Left renal pelvis (tissue), 4 donors: ENCODE results near the gene B2M. TPM values are rescaled to one million over a fixed set of nuclear protein-coding genes. Genes with fewer than 3 reads are reported as not detected.
"Not testable (repeated sequence)": the region's sequence is repeated elsewhere in the genome, so short reads cannot be mapped to it uniquely, and the experiment has no call there.

ENCODE experiments used
- DNase-seq, 4 donors: peaks; one replicate each; pipeline ENCODE4 v3.0.0-alpha.2; 2013; ENCODE audit warnings: low read depth in 4 of 4, low spot score in 3 of 4
- polyA plus RNA-seq, 4 donors: library from polyadenylated mRNA; unstranded; fragments of 120-200 nt; gene quantifications; one replicate each; pipeline ENCODE4 v1.2.1, GENCODE V29; 2013; ENCODE audit not compliant: insufficient read length in 4 of 4

B2M gene
- polyA plus RNA-seq, 4 donors, result 767 to 1,091 (median 933) TPM

DNA sequence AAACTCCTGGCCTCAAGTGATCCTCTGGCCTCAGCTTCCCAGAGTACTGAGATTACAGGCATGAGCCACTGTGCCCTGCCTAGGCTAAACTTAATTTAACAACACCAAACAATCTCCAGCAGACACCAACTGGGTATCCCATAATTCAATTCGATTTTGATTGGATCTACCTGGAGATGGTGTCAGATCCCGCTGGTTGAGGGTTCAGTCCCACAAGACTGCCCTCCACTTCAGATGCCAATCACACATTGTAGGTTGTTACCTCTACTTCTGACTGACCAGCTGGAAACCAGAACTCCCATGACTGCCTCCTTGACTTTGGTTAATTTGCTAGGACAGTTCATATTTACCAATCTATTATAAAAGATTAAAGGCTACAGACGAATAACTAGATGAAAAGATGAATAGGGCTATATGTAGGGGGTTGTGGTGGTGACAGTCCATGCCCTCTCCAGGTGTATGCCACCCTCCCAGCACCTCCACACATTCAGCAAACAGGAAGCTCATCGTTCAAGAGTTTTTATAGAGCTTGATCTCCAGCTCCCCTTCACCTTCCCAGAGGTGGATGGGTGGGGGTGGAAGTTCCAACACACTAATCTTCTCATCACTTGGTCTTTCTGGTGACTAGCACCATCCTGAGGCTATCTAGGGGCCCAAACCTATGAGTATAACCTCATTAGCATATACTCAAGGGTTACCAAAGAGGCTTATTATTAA, 9.3 kb downstream of the B2M start:
- no peak for DNase-seq

DNA sequence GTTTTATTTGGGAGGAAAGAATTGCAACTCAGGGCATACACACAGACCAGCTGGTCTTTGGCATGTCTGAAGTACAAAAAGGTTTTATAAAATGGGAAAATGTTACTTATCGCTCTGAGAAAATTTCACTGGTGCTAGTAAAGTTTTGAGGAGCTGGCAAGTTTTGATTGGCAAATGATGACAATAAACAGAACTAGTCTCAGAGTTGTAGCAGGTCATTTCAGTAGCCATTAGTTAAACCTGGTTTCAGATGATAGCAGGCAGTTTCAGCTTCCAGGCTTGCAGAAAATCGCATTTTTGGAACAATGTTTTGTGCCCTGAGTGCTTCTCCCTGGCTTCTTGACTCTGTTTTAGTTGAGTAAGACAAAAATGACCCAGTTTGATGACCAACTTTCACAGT, 10.7 kb downstream of the B2M start:
- DNase-seq, result no peak

DNA sequence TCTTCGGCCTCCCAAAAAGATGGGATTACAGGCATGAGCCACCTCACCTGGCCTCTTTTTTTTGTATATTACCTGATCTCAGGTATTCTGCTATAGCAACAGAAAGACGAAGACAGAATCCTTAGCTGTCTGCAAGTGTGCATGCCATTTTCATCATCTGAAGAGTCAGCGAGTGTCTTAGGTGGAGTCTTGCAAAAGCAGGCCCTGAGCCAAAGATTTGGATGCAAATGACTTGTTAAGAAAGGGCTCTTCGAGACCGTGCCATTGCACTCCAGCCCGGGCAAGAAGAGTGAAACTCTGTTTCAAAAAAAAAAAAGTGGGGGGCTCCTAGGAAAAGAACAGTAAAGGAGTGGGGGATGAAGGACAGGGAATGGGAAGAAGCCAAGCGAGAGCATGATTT, 14.8 kb downstream of the B2M start:
- DNase-seq, result no peak

DNA sequence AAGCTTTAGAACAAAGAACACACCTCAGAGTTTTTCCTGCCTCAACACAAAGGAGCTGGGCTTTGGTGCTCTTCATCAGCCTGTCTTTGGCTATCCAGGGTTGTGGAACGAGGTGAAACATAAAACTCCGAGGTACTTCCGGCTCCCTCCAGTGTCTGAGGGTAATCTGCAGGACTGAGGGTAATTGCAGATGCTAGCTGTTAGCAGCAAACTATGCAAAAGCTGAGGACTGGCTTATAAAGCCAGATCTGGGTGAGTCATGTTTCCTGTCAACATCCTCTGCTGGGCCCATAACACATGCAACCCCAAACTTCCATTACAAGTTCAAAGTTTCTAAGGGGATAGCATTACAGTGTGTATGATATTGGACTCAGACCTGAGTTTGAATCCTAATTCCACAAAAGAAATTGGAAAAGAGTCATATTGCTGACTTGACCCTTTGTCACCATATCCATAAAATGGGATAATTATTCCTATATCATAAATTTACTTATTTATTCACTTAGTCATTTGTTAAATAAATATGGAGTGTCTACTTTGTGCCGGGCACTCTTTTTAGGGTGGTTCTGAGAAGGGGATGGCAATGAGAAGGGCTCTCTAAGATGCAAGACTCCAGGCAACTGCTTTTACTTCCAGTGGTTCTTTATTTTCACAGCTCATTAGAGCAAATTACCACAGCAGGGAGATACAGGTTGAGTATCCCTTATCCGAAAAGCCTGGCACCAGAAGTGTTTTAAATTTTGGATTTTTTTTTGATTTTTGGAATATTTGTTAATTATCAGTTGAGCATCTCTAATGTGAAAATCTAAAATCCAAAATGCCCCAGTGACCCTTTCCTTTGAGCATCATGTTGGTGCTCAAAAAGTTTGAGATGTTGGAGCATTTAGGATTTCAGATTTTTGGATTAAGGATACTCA, 15.5 kb downstream of the B2M start:
- DNase-seq, result no peak

DNA sequence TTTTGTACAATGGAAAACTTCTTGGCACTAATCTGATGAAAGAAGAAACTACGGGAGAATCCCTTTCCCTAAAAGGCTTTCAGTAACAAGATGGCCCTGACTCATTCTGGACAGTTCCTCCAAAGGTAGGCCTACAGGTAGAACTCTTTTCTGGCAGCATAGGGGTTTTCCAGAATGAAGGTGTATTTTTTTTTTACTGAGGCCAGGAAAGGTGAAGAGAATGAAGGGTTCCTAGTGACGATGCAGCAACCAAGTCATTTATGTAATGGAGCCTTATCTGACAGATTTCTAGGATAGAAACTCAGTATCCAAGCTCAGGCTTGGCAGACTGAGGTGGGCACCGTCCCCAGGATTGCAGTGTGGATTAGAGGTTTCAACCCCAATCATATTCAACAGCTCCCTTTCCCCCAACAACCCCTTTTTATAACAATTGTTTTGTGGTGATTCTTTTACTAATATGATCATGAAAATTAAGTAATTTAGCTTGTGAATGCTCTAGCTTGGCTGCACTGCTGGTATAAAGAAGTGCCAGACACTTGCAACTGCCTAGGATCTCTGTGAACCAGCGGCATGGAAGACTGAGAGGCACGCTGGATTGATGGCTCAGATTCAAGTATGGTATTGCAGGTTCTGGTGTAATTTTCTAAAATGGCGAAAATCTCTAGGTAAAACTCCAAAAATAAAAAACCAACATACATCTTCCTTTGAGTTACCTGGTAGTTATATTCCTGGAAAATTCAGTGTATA, 16.3 kb downstream of the B2M start:
- no peak for DNase-seq

DNA sequence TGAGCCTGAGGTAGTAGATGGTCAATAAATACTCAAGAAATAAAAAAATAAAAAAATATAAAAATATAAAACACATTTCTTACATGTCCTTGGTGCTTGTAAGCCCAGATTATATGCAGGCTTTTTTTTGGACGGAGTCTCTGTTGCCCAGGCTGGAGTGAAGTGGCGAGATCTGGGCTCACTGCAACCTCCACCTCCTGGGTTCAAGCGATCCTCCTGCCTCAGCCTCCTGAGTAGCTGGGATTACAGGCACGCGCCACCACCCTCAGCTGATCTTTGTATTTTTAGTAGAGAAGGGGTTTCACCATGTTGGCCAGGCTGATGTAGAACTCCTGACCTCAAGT, 16.9 kb downstream of the B2M start:
- DNase-seq, result not testable (repeated sequence)

DNA sequence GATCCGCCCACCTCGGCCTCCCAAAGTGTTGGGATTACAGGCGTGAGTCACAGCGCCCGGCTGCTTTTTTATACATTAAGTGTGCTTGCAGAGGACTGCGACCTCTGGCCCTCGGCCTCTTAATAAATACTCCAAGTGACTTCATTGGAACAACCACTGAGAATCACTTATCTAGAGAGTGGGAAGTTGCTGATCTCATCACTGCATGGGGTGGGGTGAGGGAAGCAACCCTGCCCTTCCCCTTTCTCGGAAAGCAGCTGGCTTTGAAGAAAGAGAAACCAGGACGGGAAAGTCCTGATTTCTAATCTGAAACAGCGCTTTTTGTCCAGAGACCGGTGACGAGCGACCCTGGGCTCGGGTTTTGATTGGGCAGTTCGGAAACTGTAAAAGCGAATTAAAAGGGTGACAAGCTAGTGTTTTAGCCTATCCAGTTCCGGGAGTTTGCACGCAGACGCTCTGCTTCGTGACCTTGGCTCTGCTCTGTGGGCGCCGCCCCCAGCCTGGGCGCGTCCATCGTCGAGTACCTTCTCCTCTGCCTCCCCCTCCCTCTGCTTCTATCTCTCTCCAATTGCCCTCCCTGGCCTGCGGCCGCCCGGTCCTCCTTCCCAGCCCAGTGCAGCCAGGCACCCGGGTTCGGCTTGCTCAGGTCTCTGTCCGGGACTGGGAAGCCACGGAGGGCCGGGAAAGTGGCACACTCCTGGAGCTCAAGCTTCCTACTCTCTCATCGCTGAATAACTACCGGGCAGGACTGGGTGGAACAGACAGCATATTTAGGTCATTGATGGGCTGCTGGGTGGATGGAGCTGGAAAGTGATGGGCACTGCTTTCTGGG, 17.5 kb downstream of the B2M start:
- DNase-seq, result peak; percentile 93 to 96 (median 94)

DNA sequence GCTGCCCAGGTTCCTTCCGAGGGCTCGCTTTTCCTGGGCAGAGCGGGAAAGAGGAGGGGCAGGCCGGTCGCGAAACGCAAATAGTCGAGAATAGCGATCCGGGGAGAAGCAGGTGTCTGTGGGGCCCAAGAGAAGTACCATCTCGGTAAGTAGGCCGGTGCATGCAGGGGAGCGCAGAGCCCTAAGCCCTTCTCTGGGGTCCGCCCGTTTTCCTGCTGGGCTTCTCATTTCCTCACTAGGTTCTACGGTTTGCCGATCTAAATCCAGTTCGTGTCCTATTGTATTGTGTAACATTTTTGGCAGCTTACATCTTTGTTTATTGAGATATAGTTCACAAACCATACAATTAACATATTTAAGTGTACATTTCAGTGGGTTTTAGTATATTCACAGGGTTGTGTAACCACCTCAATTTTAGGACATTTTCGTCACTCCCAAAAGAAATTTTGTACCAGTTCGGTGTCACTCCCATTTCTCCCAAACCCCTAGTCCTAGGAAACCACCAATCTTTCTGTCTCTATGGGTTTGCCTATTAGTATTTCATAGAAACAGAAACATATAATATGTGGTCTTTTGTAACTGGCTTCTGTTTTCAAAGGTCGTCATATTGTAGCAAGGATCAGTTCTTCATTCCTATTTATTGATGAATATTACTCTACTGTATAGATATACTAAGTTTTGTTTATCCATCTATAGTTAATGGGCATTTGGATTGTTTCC, 18.3 kb downstream of the B2M start:
- DNase-seq, result peak in 1 of 4 donors; percentile 35

DNA sequence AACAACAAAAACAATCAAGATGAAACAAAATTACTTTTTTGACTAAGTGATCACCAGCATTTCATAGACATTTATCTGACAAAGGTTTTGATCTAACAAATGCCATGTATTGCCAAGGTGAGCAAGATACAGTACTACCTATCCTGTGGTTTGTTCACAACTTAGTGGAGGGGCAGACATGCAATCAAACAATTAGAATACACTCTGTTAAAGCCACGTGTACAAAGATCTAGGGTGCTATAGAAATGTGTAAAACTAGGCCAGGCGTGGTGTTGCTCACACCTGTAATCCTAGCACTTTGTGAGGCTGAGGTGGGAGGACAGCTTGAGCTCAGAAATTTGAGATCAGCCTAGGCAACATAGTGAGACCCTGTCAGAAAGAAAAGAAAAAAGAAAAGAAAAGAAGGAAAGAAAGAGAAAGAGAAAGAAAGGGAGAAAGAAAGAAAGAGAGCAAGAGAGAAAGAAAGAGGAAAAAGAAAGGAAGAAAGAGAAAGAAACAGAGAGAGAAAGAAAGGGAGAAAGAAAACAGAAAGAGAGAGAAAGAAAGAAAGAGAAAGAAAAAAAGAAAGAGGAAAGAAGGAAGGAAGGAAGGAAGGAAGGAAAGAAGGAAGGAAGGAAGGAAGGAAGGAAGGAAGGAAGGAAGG, 23.6 kb downstream of the B2M start:
- DNase-seq, result no peak

DNA sequence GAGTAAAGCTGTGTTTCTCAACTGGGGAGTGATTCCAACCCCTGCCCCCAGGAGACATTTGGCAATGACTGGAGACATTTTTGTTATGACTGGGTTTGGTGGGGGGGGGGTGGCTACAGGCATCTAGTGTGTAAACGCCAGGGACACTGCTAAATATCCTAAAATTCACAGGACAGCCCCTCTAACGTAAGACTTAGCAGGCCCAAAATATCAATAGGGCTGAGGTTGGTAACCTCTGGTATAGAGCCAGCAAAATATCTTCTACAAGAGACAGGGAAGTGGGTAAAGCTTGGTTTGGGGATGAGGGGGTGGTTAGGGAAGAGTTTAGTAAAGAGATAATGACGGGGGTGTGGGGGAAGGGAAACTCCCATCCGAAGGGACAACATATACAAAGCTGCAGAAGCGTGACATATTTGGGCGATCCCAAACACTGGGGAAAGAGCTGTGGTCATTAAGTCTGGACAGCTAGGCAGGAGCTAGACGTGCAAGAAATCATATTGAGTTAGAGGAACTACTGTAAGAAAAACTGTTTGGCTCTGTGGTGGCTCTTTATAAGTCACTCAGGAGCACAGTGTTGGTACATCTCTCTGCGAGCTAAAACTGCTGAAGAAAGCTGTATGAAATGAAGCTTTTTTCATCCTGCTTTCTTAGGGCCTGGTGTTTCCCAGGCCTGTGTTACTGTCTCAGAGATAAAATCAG, 24.3 kb downstream of the B2M start:
- no peak for DNase-seq

DNA sequence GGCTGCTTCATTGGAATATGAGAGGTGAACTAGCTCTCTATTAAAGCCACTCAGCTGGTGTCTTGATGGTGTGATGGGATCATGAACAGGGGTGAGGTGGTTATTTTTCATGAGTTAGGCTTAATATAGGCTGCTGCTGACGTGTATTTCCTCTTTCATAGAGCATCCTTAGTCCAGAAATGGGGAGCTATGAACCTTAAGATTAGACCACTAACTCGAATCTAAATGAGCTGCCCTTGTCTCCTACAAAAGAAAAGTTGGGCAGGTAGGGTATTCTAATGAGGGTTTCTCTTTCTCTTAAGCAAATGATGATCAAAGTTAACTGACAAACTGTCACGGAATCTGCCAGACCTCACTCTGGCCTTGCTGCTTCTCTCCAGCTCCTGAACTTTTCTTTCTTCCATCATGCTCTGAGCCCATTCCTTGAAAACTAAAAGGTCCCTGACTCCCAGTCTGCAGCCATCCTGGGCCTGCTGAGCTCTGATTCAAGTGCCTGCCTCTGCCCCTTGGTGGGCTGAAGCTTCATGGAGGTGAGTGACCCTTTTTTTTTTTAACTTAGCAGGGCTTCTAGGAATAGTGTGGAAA, 25.0 kb downstream of the B2M start, which contains the start of gene TRIM69:
TRIM69 (plus strand) TSS at position 348 of the 585 bp plus-strand sequence; CDS start at position 525, 177 bp downstream.
- no peak for DNase-seq

DNA sequence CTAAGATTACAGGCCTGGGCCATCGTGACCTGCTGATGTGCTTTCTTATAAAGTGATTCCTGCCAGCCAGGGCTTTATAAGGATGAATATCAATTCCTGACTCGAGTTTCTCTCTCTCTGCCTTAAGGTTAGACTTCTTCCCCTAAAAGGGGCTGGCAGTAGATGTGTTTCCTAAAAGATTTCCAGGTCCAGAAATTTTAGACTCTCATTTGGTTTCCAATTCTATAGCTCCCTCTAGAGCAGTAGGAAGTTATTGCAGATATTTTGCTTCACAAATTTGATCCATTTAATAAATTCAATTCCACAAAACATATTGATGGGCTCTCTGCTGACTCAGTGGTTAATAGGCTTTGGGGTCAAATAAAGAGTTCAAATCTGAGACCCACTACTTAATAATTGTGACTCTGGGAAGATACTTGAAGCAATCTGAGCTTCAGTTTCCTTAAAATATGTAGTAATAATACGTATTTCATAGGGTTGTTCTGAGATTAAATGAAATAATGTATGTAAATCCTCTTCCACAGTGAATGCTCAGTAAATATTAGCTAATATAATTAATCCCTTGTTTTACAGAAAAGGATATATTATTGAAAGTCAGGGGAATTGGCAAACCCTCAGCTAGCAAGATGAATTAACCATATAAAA, 27.1 kb downstream of the B2M start:
- DNase-seq, result peak in 1 of 4 donors; percentile 24

DNA sequence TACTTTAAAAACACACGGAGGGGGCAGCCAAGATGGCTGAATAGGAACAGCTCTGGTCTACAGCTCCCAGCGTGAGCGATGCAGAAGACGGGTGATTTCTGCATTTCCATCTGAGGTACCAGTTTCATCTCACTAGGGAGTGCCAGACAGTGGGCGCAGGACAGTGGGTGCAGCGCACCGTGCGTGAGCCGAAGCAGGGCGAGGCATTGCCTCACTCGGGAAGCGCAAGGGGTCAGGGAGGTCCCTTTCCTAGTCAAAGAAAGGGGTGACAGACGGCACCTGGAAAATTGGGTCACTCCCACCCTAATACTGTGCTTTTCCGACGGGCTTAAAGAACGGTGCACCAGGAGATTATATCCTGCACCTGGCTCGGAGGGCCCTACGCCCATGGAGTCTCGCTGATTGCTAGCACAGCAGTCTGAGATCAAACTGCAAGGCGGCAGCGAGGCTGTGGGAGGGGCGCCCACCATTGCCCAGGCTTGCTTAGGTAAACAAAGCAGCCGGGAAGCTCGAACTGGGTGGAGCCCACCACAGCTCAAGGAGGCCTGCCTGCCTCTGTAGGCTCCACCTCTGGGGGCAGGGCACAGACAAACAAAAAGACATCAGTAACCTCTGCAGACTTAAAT, 28.0 kb downstream of the B2M start:
- not testable (repeated sequence) for DNase-seq

DNA sequence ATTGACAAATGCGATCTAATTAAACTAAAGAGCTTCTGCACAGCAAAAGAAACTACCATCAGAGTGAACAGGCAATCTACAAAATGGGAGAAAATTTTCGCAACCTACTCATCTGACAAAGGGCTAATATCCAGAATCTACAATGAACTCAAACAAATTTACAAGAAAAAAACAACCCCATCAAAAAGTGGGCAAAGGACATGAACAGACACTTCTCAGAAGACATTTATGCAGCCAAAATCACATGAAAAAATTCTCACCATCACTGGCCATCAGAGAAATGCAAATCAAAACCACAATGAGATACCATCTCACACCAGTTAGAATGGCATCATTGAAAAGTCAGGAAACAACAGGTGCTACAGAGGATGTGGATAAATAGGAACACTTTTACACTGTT, 32.1 kb downstream of the B2M start:
- DNase-seq, result not testable (repeated sequence)

DNA sequence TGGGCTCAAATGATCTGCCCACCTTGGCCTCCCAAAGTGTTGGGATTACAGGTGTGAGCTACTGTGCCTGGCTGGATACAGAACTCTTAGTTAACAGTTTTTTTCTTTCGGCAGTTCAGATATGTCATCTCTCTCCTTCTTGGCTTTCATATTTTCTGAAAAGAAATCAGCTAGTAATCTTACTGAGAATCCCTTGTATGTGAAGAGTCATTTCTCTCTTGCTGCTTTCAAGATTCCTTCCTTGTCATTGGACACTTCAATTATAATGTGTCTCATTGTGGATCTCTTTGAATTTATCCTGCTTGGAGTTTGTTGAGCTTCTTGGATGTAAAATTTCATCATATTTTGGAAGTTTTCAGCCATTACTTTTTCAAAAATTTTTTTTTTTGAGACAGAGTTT, 42.0 kb downstream of the B2M start:
- DNase-seq, result no peak

DNA sequence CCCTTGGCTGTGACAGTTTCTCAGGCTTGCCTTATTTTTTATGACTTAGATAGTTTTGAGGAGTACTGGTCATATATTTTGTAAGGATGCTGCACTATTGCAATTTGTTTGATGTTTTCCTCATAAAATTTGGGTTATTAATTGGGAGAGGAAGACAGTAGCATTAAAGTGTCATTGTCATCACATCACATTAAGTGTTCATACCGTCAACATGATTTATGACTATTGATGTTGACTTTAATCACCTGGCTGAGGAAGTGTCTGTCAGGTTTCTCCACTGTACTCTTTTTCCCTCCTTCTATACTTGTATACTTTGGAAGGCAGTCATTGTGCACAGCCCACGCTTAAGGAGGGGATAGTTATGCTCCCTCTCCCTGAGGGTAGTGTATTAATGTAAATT, 51.9 kb downstream of the B2M start:
- DNase-seq, result no peak

DNA sequence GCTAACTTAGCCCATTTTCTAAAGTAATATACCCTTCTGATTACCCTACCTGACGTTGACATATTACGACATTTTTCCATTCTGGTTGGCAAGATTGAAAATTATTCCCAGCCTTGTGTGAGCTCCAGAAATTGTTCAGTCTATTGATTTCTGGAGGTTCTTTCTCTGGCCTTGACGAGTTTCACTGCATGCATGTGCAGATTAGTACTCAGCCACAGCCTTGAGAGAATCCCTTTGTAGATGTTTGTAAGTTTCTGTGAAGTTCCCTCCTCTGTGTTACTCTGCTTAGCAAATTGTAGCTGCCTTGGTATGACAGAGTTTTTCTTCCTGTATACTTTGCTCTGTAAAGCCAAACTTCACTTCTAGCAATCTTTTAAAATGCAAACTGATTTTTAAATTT, 52.5 kb downstream of the B2M start:
- no peak for DNase-seq
